Suprapubic skin (tissue), 4 donors: ENCODE data around the gene ATP6AP2. TPM values are rescaled to one million over a fixed set of nuclear protein-coding genes. Genes with fewer than 3 reads are reported as not detected.

Experiments used
- DNase-seq, 2 donors: peaks; one replicate each; pipeline ENCODE4 v3.0.0-alpha.2; 2019; ENCODE audit warnings: low spot score in 2 of 2
- H3K27ac ChIP-seq: fragments of 200-600 bp; sonication (generic); one replicate; pipeline ENCODE4 v1.5.1; 2019
- H3K27me3 ChIP-seq: fragments of 200-600 bp; sonication (generic); one replicate; pipeline ENCODE4 v1.5.1; 2019
- H3K36me3 ChIP-seq: fragments of 200-600 bp; sonication (generic); one replicate; pipeline ENCODE4 v1.5.1; 2019
- H3K4me1 ChIP-seq: fragments of 200-600 bp; sonication (generic); one replicate; pipeline ENCODE4 v1.5.1; 2019
- H3K4me3 ChIP-seq: fragments of 200-600 bp; sonication (generic); one replicate; pipeline ENCODE4 v1.5.1; 2019; ENCODE audit warnings: mild to moderate bottlenecking
- H3K9me3 ChIP-seq: fragments of 200-600 bp; sonication (generic); one replicate; pipeline ENCODE4 v1.5.1; 2019
- EP300 ChIP-seq: sonication (generic); formaldehyde crosslinking; IDR thresholded peaks from one replicate; pipeline ENCODE4 v1.6.1; 2017; ENCODE audit warnings: antibody characterized with exemption
- POLR2A ChIP-seq, 2 donors: fragments of 450-650 bp; IDR thresholded peaks; one replicate each; pipeline ENCODE4 v1.6.1; 2017; ENCODE audit warnings: antibody characterized with exemption in 2 of 2, mild to moderate bottlenecking in 2 of 2, moderate library complexity in 2 of 2
- POLR2AphosphoS5 ChIP-seq, 3 donors: sonication (generic); formaldehyde crosslinking; IDR thresholded peaks; one replicate each; pipeline ENCODE4 v1.6.1; 2017; ENCODE audit warnings: antibody characterized with exemption in 3 of 3
- WGBS: methylation state at CpG from one replicate; pipeline ENCODE4 v1.1.5; 2018; 5-methylcytosine and 5-hydroxymethylcytosine counted together
- total RNA-seq, 4 donors: library from RNA; depleted of rRNA; stranded (reverse); fragments of >200 nt; gene quantifications; one replicate each; pipeline ENCODE4 v1.1.0, GENCODE V29; 2016
- TF ChIP-seq, protein P1 (sequence below), 2 donors: fragments of 200-600 bp in 1 of 2; fragments of 450-650 bp in 1 of 2; sonication (generic) in 1 of 2; IDR thresholded peaks; one replicate each; pipeline ENCODE4 v1.5.1; 2016 to 2019; ENCODE audit warnings: antibody characterized with exemption in 2 of 2, mild to moderate bottlenecking in 1 of 2, moderate library complexity in 1 of 2

The ATP6AP2 gene
- total RNA-seq, 4 donors from 2014 or later: 76.8 to 112 (median 99.0) TPM

DNA sequence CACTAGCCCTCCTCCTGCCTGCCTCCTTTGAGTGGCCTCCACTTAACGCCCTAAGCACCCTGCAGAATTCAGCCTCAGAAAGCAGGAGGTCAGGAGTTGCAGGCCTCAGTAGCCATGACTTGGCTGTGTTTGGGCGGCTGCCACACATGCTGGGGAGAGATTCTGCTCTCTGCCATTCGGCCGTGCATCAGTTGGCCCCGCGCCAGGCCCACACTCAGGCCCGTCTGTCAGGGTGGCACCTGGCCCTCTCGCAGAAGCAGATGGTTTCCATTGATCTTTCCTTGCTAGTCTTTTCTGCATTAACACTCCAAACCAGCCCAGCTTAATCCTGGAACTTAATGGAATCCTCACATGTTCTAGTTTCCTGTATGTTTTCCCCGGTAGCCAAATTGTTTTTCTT, 30.7 kb upstream of the ATP6AP2 start:
- no peak for DNase-seq
- H3K4me3 ChIP-seq: no peak overlapping the region
- H3K9me3 ChIP-seq: no peaks in the 10 kb centered on the region
- H3K36me3 ChIP-seq: no peaks in the 10 kb centered on the region
- 55% methylated on average over 9 of the region's 9 CpGs for WGBS
- no peaks in the 10 kb centered on the region for H3K4me1 ChIP-seq
- H3K27me3 ChIP-seq: no peaks in the 10 kb centered on the region
- H3K27ac ChIP-seq: no peak overlapping the region
- TF ChIP-seq EP300 (no peak), POLR2AphosphoS5 (IDR thresholded peaks at IDR 0.05) (no peak)

DNA sequence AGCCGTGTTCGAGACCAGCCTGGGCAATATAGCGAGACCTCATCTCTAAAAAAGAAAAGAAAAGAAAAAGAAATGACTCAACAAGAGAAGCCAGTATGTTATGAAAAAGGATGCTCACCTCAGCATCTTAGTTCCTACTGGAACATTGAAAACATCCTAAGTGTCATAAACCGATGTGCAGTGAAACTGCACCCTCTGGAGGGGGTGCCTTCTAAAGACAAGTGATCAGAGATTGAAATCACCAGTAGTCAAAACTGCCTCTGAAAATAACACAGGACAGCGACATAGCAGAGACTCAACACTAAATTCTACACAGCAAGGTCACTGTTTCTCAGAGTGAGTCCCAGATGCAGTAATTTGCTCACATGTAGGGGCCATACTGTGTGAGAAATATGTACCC, 28.0 kb upstream of the ATP6AP2 start:
- Histone ChIP-seq H3K27me3 (no peaks in the 10 kb centered on the region), H3K27ac (no peak overlapping the region)

GRCh38 chrX:40558590-40558989, 22.2 kb upstream of the ATP6AP2 start:
- H3K27me3 ChIP-seq: no peaks in the 10 kb centered on the region
- H3K4me1 ChIP-seq: no peaks in the 10 kb centered on the region
- H3K9me3 ChIP-seq: no peaks in the 10 kb centered on the region
- H3K36me3 ChIP-seq: no peaks in the 10 kb centered on the region
- no peak for DNase-seq
- 91% methylated on average over 4 of the region's 4 CpGs for WGBS
- TF ChIP-seq POLR2AphosphoS5 (IDR thresholded peaks at IDR 0.05) (no peak), POLR2A (IDR thresholded peaks at IDR 0.05) (no peak), EP300 (no peak)
- TF ChIP-seq, protein P1, sequence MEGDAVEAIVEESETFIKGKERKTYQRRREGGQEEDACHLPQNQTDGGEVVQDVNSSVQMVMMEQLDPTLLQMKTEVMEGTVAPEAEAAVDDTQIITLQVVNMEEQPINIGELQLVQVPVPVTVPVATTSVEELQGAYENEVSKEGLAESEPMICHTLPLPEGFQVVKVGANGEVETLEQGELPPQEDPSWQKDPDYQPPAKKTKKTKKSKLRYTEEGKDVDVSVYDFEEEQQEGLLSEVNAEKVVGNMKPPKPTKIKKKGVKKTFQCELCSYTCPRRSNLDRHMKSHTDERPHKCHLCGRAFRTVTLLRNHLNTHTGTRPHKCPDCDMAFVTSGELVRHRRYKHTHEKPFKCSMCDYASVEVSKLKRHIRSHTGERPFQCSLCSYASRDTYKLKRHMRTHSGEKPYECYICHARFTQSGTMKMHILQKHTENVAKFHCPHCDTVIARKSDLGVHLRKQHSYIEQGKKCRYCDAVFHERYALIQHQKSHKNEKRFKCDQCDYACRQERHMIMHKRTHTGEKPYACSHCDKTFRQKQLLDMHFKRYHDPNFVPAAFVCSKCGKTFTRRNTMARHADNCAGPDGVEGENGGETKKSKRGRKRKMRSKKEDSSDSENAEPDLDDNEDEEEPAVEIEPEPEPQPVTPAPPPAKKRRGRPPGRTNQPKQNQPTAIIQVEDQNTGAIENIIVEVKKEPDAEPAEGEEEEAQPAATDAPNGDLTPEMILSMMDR (IDR thresholded peaks at IDR 0.05): no peak
- H3K4me3 ChIP-seq: no peak overlapping the region
- no peak overlapping the region for H3K27ac ChIP-seq

More for the DNA sequence above, 28.0 kb upstream of the ATP6AP2 start:
- H3K4me1 ChIP-seq: no peaks in the 10 kb centered on the region
- DNase-seq: no peak
- 66% methylated on average over 5 of the region's 5 CpGs for WGBS
- no peaks in the 10 kb centered on the region for H3K9me3 ChIP-seq
- no peak for TF ChIP-seq POLR2AphosphoS5 (IDR thresholded peaks at IDR 0.05)
- no peak for TF ChIP-seq EP300
- TF ChIP-seq, protein P1 (IDR thresholded peaks at IDR 0.05): no peak
- no peak for TF ChIP-seq POLR2A (IDR thresholded peaks at IDR 0.05)
- H3K36me3 ChIP-seq: no peaks in the 10 kb centered on the region
- no peak overlapping the region for H3K4me3 ChIP-seq

GRCh38 chrX:40563784-40564183, 17.0 kb upstream of the ATP6AP2 start:
- Histone ChIP-seq H3K27ac (no peak overlapping the region), H3K4me1 (no peaks in the 10 kb centered on the region), H3K27me3 (no peaks in the 10 kb centered on the region), H3K4me3 (no peak overlapping the region), H3K9me3 (no peaks in the 10 kb centered on the region), H3K36me3 (no peaks in the 10 kb centered on the region)
- TF ChIP-seq EP300 (no peak), POLR2A (IDR thresholded peaks at IDR 0.05) (no peak), POLR2AphosphoS5 (IDR thresholded peaks at IDR 0.05) (no peak)
- TF ChIP-seq, protein P1 (IDR thresholded peaks at IDR 0.05): no peak
- no peak for DNase-seq
- 70% methylated on average over 9 of the region's 10 CpGs for WGBS

DNA sequence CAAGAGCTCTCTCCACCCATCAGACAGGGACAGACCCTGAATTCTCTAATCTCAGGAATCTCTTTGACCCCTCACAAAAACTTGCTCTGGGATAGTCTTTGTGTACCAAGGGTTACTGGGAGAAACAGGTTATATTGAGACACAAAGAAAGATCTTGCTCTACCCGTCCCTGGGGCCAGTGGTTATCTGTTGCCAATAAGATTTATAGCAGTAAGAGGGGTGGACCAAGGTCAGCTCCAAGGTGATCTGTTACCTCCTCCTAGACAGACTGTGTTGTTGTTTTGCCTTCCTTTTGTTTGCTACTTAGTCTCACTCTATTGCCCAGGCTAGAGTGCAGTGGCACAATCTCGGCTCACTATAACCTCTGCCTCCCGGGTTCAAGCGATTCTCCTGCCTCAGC, 16.3 kb upstream of the ATP6AP2 start:
- TF ChIP-seq POLR2AphosphoS5 (IDR thresholded peaks at IDR 0.05): no peak
- no peak for TF ChIP-seq POLR2A (IDR thresholded peaks at IDR 0.05)
- no peak for TF ChIP-seq EP300
- TF ChIP-seq, protein P1 (IDR thresholded peaks at IDR 0.05): no peak
- H3K36me3 ChIP-seq: no peaks in the 10 kb centered on the region
- DNase-seq: no peak
- no peaks in the 10 kb centered on the region for H3K9me3 ChIP-seq
- H3K27me3 ChIP-seq: no peaks in the 10 kb centered on the region
- H3K4me3 ChIP-seq: no peak overlapping the region
- no peaks in the 10 kb centered on the region for H3K4me1 ChIP-seq
- H3K27ac ChIP-seq: no peak overlapping the region
- WGBS: 81% methylated on average over 4 of the region's 4 CpGs
